Measurements from ENCODE around the gene SSR3. TPM values are rescaled to one million over a fixed set of nuclear protein-coding genes. Genes with fewer than 3 reads are reported as not detected.

Gene SSR3
- total and polyA plus RNA-seq, 7 donors: 53.2 to 252 (median 71.5) TPM

DNA sequence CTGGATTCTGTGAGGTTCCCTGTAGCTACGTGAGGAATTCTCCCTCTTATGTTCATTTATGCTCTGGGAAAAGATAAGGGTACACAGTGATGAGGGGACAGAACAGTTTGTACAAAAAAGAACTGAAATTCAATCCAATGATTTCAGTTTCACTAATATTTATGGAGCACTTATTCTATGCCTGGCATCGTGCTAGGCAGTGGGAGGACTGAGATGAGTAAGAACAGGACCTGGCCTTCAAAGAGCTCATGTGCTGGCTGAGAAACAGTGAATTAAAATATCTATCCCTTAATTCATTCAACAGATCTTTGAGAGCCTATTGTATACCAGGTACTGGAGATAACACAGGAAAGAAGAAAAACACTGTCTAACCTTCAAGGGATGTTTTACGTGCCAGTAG, 22.2 kb downstream of the SSR3 start:
- Histone ChIP-seq H3K4me1 (no peaks in the 10 kb centered on the region), H3K27ac (no peak overlapping the region), H3K9me3 (no peaks in the 10 kb centered on the region), H3K4me3 (no peak overlapping the region), H3K27me3 (ENCODE audit: insufficient read depth in 3 of 3, low read length in 2 of 3) (no peaks in the 10 kb centered on the region), H3K36me3 (ENCODE audit: insufficient read depth in 1 of 2, low read depth in 1 of 2) (peaks cover 0 to 2% of the 10 kb centered on the region in 2 donors)
- TF ChIP-seq, protein P1, sequence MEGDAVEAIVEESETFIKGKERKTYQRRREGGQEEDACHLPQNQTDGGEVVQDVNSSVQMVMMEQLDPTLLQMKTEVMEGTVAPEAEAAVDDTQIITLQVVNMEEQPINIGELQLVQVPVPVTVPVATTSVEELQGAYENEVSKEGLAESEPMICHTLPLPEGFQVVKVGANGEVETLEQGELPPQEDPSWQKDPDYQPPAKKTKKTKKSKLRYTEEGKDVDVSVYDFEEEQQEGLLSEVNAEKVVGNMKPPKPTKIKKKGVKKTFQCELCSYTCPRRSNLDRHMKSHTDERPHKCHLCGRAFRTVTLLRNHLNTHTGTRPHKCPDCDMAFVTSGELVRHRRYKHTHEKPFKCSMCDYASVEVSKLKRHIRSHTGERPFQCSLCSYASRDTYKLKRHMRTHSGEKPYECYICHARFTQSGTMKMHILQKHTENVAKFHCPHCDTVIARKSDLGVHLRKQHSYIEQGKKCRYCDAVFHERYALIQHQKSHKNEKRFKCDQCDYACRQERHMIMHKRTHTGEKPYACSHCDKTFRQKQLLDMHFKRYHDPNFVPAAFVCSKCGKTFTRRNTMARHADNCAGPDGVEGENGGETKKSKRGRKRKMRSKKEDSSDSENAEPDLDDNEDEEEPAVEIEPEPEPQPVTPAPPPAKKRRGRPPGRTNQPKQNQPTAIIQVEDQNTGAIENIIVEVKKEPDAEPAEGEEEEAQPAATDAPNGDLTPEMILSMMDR (IDR thresholded peaks at IDR 0.05): no peak
- 60 to 64% (median 61%) methylated on average over 3 of the region's 3 CpGs for WGBS, 3 donors
- no peak for DNase-seq
- intact Hi-C loops (cut with DNase I): no loop called here
- ATAC-seq: no peak

DNA sequence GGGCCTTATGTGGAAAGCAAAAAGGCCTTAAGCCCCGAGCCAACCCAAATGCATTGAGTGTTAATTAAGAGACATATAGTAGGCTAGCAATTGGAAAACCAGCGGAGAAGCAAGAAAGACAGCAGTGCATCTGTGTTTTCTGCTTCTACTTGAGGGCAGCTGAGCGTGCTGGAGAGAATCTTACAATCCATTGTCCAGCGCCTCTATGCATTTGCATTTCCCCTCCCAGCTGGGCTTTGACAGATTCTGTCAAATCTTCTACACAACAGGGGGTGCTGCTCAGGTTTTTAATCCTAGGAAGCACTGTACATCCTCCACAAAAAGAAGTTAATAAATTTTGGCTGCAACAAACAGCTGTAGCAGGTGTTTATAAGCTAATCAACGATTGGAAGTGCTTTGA, 23.9 kb downstream of the SSR3 start:
- WGBS, 3 donors: 84 to 92% (median 89%) methylated on average over 5 of the region's 5 CpGs
- no peak overlapping the region for H3K27ac ChIP-seq
- H3K4me3 ChIP-seq: no peak overlapping the region
- H3K27me3 ChIP-seq (ENCODE audit: insufficient read depth in 3 of 3, low read length in 2 of 3): no peaks in the 10 kb centered on the region
- ATAC-seq: no peak
- no peak for DNase-seq
- TF ChIP-seq, protein P1 (IDR thresholded peaks at IDR 0.05): no peak
- intact Hi-C loops (cut with DNase I): no loop called here
- no peaks in the 10 kb centered on the region for H3K36me3 ChIP-seq (ENCODE audit: insufficient read depth in 1 of 2, low read depth in 1 of 2)
- no peaks in the 10 kb centered on the region for H3K9me3 ChIP-seq
- H3K4me1 ChIP-seq: no peaks in the 10 kb centered on the region

DNA sequence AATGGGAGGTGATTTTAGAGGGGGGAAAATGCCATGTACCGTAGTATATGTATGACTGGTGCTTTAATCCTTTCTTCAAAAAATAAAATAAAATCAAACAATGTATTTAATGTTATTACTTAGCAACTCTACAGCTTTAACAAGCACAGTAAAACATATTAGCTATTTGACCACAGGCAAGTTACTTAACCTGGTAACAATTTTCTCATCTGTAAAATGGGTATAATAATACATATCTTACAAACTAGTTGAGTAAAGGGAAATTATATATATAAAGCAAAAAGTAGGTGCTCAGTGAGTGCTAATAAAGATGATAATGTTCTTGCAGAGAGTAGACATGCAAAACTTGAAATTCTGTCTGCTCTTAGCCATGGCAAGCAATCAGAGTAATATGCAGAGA, 27.9 kb downstream of the SSR3 start:
- no peaks in the 10 kb centered on the region for H3K9me3 ChIP-seq
- no peaks in the 10 kb centered on the region for H3K36me3 ChIP-seq (ENCODE audit: insufficient read depth in 1 of 2, low read depth in 1 of 2)
- no peaks in the 10 kb centered on the region for H3K27me3 ChIP-seq (ENCODE audit: insufficient read depth in 3 of 3, low read length in 2 of 3)
- intact Hi-C loops (cut with DNase I): no loop called here
- DNase-seq (no peak), ATAC-seq (no peak)
- H3K4me1 ChIP-seq: no peaks in the 10 kb centered on the region
- no peak overlapping the region for H3K4me3 ChIP-seq
- WGBS, 3 donors: 97 to 100% (median 100%) methylated on average over 1 of the region's 1 CpG
- TF ChIP-seq, protein P1 (IDR thresholded peaks at IDR 0.05): no peak
- H3K27ac ChIP-seq: no peak overlapping the region

DNA sequence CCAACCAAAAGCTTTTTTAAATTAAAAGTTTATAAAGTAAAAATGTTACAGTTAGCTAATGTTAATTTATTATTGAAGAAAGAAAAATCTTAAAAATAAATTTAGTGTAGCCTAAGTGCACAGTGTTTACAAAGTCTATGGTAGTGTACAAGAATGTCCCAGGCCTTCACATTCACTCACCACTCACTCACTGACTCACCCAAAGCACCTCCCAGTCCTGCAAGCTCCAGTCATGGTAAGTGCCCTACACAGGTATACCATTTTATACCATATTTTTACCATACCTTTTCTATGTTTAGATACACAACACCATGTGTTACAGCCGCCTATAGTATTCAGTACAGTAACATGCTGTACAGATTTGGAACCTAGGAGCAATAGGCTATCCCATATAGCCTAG, 29.1 kb downstream of the SSR3 start:
- Histone ChIP-seq H3K27ac (no peak overlapping the region), H3K4me1 (no peaks in the 10 kb centered on the region), H3K9me3 (no peaks in the 10 kb centered on the region), H3K4me3 (no peak overlapping the region), H3K27me3 (ENCODE audit: insufficient read depth in 3 of 3, low read length in 2 of 3) (no peaks in the 10 kb centered on the region), H3K36me3 (ENCODE audit: insufficient read depth in 1 of 2, low read depth in 1 of 2) (no peaks in the 10 kb centered on the region)
- TF ChIP-seq, protein P1 (IDR thresholded peaks at IDR 0.05): no peak
- DNase-seq: no peak
- no peak for ATAC-seq
- intact Hi-C loops (cut with DNase I): no loop called here
- 98 to 100% (median 99%) methylated on average over 1 of the region's 1 CpG for WGBS, 3 donors

DNA sequence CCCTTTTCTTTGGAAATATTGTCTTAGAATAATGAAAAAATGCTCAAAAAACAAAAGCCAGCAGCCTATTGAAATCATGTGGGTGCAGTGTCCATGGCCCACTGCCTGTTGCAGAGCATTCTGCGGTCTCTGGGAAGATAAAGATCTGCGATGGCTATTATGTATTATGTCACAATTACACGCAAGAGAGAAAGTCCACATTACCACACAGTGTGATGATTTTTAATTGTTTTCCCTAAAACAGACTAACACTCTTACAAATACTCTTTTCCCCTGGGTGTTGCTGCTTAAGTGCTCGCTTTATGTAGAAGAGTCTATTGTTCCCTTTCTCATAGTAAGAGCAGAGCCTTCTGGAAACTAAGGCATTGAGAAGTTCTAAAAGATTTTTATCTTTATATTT, 32.2 kb downstream of the SSR3 start:
- H3K36me3 ChIP-seq (ENCODE audit: insufficient read depth in 1 of 2, low read depth in 1 of 2): no peaks in the 10 kb centered on the region
- no peaks in the 10 kb centered on the region for H3K27me3 ChIP-seq (ENCODE audit: insufficient read depth in 3 of 3, low read length in 2 of 3)
- 78 to 84% (median 80%) methylated on average over 4 of the region's 4 CpGs for WGBS, 3 donors
- intact Hi-C loops (cut with DNase I): no loop called here
- H3K4me3 ChIP-seq: no peak overlapping the region
- H3K4me1 ChIP-seq: no peaks in the 10 kb centered on the region
- ATAC-seq (no peak), DNase-seq (no peak)
- TF ChIP-seq, protein P1 (IDR thresholded peaks at IDR 0.05): no peak
- no peaks in the 10 kb centered on the region for H3K9me3 ChIP-seq
- no peak overlapping the region for H3K27ac ChIP-seq
